ENCODE measurements around the gene ANKRD28.

DNA sequence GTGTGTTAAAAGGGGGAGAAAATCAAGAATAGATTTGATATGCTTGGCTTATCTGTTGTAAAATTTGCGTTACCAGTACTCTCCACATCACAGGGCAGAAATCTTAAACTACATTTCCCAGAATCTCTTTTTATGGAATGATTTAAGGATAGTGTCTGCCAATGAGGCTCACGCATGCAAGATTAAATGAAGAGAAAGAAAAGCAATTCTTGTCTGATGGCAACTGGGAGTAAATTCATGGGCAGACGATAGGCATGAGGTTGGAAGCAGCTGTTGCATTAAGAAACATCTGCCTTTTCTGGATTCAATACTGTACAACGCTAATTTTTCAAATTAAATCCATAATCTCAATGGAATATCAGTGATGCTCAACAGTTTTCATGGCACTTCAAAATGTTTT is 27.2 kb upstream of the ANKRD28 start:
- TF ChIP-seq CTCF (IDR thresholded peaks at IDR 0.05) (no peak), POLR2AphosphoS5 (IDR thresholded peaks at IDR 0.05) (no peak)

Data from transverse colon (tissue), 4 donors.